Smooth muscle cell (in vitro differentiated cells): Measurements from ENCODE around the gene STX3. TPM values are rescaled to one million over a fixed set of nuclear protein-coding genes. Genes with fewer than 3 reads are reported as not detected.
"Not testable (repeated sequence)": the region's sequence is repeated elsewhere in the genome, so short reads cannot be mapped to it uniquely, and the experiment has no call there.

Experiments used
- DNase-seq: peaks from one replicate; lab custom pipeline; 2025; ENCODE audit not compliant: unreplicated experiment; lab: John Stamatoyannopoulos, UW
- H2AFZ ChIP-seq: fragments of 200-600 bp; sonication (generic); 2 replicates; pipeline ENCODE4 v1.6.0; 2016; ENCODE audit warnings: antibody characterized with exemption, low read depth, mild to moderate bottlenecking
- H3F3A ChIP-seq: fragments of 200-600 bp; sonication (generic); 2 replicates; pipeline ENCODE4 v1.6.0; 2017; ENCODE audit warnings: antibody characterized with exemption, low read depth
- H3K27ac ChIP-seq: fragments of 200-600 bp; sonication (generic); 2 replicates; pipeline ENCODE4 v1.5.1; 2016; ENCODE audit warnings: low read depth, mild to moderate bottlenecking
- H3K27me3 ChIP-seq: fragments of 200-600 bp; sonication (generic); 2 replicates; pipeline ENCODE4 v1.6.1; 2016; ENCODE audit warnings: low read depth, mild to moderate bottlenecking
- H3K36me3 ChIP-seq: fragments of 200-600 bp; sonication (generic); 2 replicates; pipeline ENCODE4 v1.5.1; 2016; ENCODE audit warnings: low read depth
- H3K4me1 ChIP-seq: fragments of 200-600 bp; sonication (generic); 2 replicates; pipeline ENCODE4 v1.5.1; 2016; ENCODE audit warnings: low read depth
- H3K4me2 ChIP-seq: fragments of 200-600 bp; sonication (generic); 2 replicates; pipeline ENCODE4 v1.6.0; 2016; ENCODE audit warnings: mild to moderate bottlenecking
- H3K4me3 ChIP-seq: fragments of 200-600 bp; sonication (generic); 2 replicates; pipeline ENCODE4 v1.5.1; 2016; ENCODE audit warnings: mild to moderate bottlenecking
- H3K79me2 ChIP-seq: fragments of 200-600 bp; sonication (generic); 2 replicates; pipeline ENCODE4 v1.6.0; 2016; ENCODE audit warnings: low read depth, mild to moderate bottlenecking
- H3K9ac ChIP-seq: fragments of 200-600 bp; sonication (generic); 2 replicates; pipeline ENCODE4 v1.6.0; 2016; ENCODE audit warnings: low read depth
- H3K9me3 ChIP-seq: fragments of 200-600 bp; sonication (generic); replicated peaks from 2 replicates; pipeline ENCODE4 v1.5.1; 2016; ENCODE audit warnings: low read depth
- H4K20me1 ChIP-seq: fragments of 200-600 bp; sonication (generic); 2 replicates; pipeline ENCODE4 v1.6.0; 2016; ENCODE audit warnings: low read depth
- WGBS: methylation state at CpG from one replicate; pipeline ENCODE4 v1.1.7; 2016; ENCODE audit warnings: low lambda C conversion rate; 5-methylcytosine and 5-hydroxymethylcytosine counted together
- polyA plus RNA-seq: library from polyadenylated mRNA; unstranded; fragments of >200 nt; fragmentation: Nextera tagmentation; extraction: Ambion mirVana; gene quantifications from 2 replicates; pipeline ENCODE4 v1.2.1, GENCODE V29; 2016
- total RNA-seq: library from RNA; depleted of rRNA; stranded (reverse); fragments of >200 nt; gene quantifications from 2 replicates; pipeline ENCODE4 v1.2.3, GENCODE V29; 2014
- TF ChIP-seq, protein P1 (sequence below): fragments of 200-600 bp; sonication (generic); IDR thresholded peaks from 2 replicates; pipeline ENCODE4 v1.5.1; 2017; ENCODE audit warnings: borderline replicate concordance, mild to moderate bottlenecking, antibody characterized with exemption; ENCODE audit not compliant: insufficient read depth, poor library complexity, severe bottlenecking

Gene STX3
- total and polyA plus RNA-seq, 2 experiments from 2014 or later = 24.1 to 52.2 TPM

DNA sequence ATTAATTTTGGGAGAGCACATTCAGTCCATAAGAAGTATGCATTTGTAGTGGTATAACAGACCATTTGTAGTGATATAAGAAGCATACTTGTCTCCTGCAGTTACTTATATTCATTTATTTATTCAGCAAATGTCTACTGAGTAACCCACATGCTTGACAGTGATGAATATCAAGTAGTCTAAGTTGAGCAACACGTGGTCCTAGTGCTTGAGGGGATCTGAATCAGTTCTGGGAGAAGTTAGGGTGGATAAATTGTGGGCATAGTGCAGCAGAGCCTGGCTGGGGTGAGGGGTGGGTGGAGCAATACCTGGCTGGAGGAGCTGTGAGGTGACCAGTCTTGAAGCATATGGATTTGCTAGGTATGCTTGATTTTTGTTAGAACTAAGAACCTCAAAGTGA lies 24.3 kb downstream of the STX3 start:
- peaks cover 14% of the 10 kb centered on the region for H4K20me1 ChIP-seq
- no peaks in the 10 kb centered on the region for H3K9me3 ChIP-seq
- peaks cover 6% of the 10 kb centered on the region for H3K79me2 ChIP-seq
- TF ChIP-seq, protein P1, sequence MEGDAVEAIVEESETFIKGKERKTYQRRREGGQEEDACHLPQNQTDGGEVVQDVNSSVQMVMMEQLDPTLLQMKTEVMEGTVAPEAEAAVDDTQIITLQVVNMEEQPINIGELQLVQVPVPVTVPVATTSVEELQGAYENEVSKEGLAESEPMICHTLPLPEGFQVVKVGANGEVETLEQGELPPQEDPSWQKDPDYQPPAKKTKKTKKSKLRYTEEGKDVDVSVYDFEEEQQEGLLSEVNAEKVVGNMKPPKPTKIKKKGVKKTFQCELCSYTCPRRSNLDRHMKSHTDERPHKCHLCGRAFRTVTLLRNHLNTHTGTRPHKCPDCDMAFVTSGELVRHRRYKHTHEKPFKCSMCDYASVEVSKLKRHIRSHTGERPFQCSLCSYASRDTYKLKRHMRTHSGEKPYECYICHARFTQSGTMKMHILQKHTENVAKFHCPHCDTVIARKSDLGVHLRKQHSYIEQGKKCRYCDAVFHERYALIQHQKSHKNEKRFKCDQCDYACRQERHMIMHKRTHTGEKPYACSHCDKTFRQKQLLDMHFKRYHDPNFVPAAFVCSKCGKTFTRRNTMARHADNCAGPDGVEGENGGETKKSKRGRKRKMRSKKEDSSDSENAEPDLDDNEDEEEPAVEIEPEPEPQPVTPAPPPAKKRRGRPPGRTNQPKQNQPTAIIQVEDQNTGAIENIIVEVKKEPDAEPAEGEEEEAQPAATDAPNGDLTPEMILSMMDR = no peak
- WGBS = 82% methylated on average over 1 of the region's 1 CpG
- no peak for DNase-seq
- no peak overlapping the region for H3K4me2 ChIP-seq
- H3K27me3 ChIP-seq = no peaks in the 10 kb centered on the region
- no peaks in the 10 kb centered on the region for H3F3A ChIP-seq
- H3K4me3 ChIP-seq = no peak overlapping the region
- no peaks in the 10 kb centered on the region for H3K36me3 ChIP-seq
- no peak overlapping the region for H3K9ac ChIP-seq
- no peaks in the 10 kb centered on the region for H3K4me1 ChIP-seq
- H2AFZ ChIP-seq = no peak overlapping the region
- H3K27ac ChIP-seq = no peak overlapping the region

DNA sequence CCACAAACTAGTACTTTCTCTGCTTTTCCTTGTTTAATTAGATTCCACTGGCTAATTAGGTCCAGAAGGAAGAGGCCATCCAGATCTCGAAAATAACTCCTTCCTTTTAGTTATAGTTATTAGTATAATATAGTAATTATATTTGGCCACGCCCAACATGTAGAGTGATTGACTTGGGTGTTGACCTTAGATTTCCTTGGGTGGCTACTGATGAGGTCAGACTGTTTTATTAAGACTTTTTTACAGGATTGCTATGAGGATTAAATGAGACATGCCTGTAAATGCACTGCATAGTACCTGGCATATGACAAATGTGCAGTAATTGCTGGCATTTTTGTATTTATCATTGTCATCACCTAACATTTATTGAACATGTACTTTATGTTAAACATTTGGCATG lies 26.9 kb downstream of the STX3 start:
- no peak overlapping the region for H3K27ac ChIP-seq
- TF ChIP-seq, protein P1 = no peak
- DNase-seq = no peak
- H3K4me1 ChIP-seq = peaks cover under 1% of the 10 kb centered on the region
- no peak overlapping the region for H3K4me3 ChIP-seq
- H4K20me1 ChIP-seq = peaks cover under 1% of the 10 kb centered on the region
- no peak overlapping the region for H3K4me2 ChIP-seq
- H3K27me3 ChIP-seq = no peaks in the 10 kb centered on the region
- H3K79me2 ChIP-seq = peaks cover 11% of the 10 kb centered on the region
- WGBS = 99% methylated on average over 2 of the region's 2 CpGs
- no peak overlapping the region for H2AFZ ChIP-seq
- peaks cover 9% of the 10 kb centered on the region for H3F3A ChIP-seq
- no peak overlapping the region for H3K9ac ChIP-seq
- H3K9me3 ChIP-seq = no peaks in the 10 kb centered on the region
- no peaks in the 10 kb centered on the region for H3K36me3 ChIP-seq

DNA sequence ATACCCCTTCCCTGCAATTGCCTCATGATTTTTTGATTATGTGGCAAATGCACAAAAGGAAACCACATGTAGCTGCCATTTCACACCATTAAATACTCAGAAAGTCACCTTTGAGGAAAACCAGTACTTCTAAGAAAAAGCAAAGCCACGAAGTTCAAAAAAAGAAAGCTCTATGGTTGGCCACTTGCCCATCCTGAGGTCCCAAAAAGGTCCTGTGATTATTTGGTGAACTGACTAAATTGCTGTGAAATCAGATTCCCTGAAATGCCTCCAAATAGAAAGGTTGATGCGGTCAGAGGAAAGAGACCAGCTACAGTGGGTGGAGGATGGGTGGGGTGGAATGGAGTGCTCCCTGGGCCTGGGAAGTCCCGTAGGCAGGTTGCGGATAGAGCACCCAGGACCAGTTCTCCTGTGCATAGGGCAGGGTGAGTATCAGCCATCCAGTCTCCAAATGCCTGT lies 28.5 kb downstream of the STX3 start:
- Histone ChIP-seq H2AFZ (no peak overlapping the region), H3K9ac (no peak overlapping the region), H3K27me3 (no peaks in the 10 kb centered on the region), H3K4me3 (no peak overlapping the region), H3K36me3 (no peaks in the 10 kb centered on the region), H3K4me2 (no peak overlapping the region), H3K79me2 (peaks cover 11% of the 10 kb centered on the region), H4K20me1 (no peaks in the 10 kb centered on the region), H3K9me3 (no peaks in the 10 kb centered on the region), H3F3A (peaks cover 13% of the 10 kb centered on the region), H3K4me1 (peaks cover 11% of the 10 kb centered on the region), H3K27ac (no peak overlapping the region)
- TF ChIP-seq, protein P1 = no peak
- DNase-seq = no peak
- 94% methylated on average over 4 of the region's 4 CpGs for WGBS

DNA sequence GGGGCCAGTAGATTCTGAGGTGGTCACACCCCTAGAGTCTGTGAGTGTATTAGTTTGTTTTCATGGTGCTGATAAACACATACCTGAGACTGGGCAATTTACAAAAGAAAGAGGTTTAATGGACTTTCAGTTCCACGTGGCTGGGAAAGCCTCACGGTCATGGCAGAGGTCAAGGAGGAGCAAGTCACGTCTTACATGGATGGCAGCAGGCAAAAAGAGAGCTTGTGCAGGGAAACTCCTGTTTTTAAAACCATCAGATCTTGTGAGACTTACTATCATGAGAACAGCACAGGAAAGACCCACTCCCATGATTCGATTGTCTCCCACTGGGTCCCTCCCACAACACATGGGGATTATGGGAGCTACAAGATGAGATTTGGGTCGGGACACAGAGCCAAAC lies 29.3 kb downstream of the STX3 start:
- H3K4me3 ChIP-seq, H3K9ac ChIP-seq, H3K27ac ChIP-seq, H3K4me2 ChIP-seq, H3K9me3 ChIP-seq, H3K36me3 ChIP-seq, H2AFZ ChIP-seq, H3K79me2 ChIP-seq, H4K20me1 ChIP-seq, DNase-seq, H3K27me3 ChIP-seq: not testable (repeated sequence)
- 94% methylated on average over 5 of the region's 5 CpGs for WGBS
- Histone ChIP-seq H3F3A (peaks cover 13% of the 10 kb centered on the region), H3K4me1 (peaks cover 11% of the 10 kb centered on the region)
